Cardiac muscle cell (in vitro differentiated cells and primary cell): ENCODE data around the gene PCDHGA5. TPM values are rescaled to one million over a fixed set of nuclear protein-coding genes. Genes with fewer than 3 reads are reported as not detected.
A peak's percentile ranks its signal among the peaks of the same experiment; 100 is the strongest.
"Not testable (repeated sequence)": the region's sequence is repeated elsewhere in the genome, so short reads cannot be mapped to it uniquely, and the experiment has no call there.

Source experiments
- DNase-seq, 2 donors: peaks; one replicate each; pipeline versions ENCODE4 v3.0.0 to v3.0.0-alpha.2; 2010 to 2017; ENCODE audit warnings: low read depth in 1 of 2, low spot score in 1 of 2
- H3K27ac ChIP-seq: fragments of 200-600 bp; sonication (generic); 2 replicates; pipeline ENCODE4 v1.5.1; 2016
- H3K27me3 ChIP-seq: fragments of 200-600 bp; sonication (generic); 2 replicates; pipeline ENCODE4 v1.6.0; 2016; ENCODE audit warnings: control low read depth
- H3K36me3 ChIP-seq: fragments of 200-600 bp; sonication (generic); 2 replicates; pipeline ENCODE4 v1.5.1; 2016; ENCODE audit warnings: control low read depth
- H3K4me1 ChIP-seq: fragments of 200-600 bp; sonication (generic); 2 replicates; pipeline ENCODE4 v1.8.1; 2017; ENCODE audit warnings: low read depth, mild to moderate bottlenecking, mixed run types
- H3K4me3 ChIP-seq: fragments of 200-600 bp; sonication (generic); 2 replicates; pipeline ENCODE4 v1.5.1; 2016; ENCODE audit warnings: mild to moderate bottlenecking
- H3K9me3 ChIP-seq: fragments of 200-600 bp; sonication (generic); 2 replicates; pipeline ENCODE4 v1.5.1; 2017; ENCODE audit warnings: low read depth, mild to moderate bottlenecking, control low read depth
- polyA plus RNA-seq: library from polyadenylated mRNA; unstranded; fragments of >200 nt; fragmentation: Nextera tagmentation; extraction: Ambion mirVana; gene quantifications from 2 replicates; pipeline ENCODE4 v1.2.1, GENCODE V29; 2016
- total RNA-seq: library from RNA; depleted of rRNA; stranded (reverse); fragments of >200 nt; gene quantifications from 2 replicates; pipeline ENCODE4 v1.2.3, GENCODE V29; 2016
- TF ChIP-seq, protein P1 (sequence below): IDR thresholded peaks from 2 replicates; pipeline ENCODE4 v1.5.1; 2012; ENCODE audit warnings: low read depth, mild to moderate bottlenecking, low read length

Gene PCDHGA5
- total and polyA plus RNA-seq, 2 experiments from 2014 or later: 0.09 to 1.2 TPM

DNA sequence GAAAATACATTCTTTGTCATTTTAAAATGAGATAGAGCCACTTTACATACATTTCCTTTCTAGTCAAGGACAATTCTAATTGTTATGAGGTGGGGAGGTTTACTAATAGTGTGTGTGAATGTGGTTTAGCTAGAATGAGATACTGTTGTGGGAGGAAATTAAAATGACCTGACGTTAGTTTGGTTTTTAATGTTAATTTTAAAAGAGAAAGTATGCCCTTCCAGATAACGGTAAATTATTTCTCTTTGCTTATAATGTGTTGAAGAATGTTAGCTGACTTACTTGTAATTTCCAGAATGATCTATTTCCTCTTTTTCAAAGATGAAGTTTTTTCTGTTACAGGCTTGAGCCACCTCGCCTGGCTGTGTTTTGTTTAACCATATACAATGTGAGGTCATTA lies 41.7 kb upstream of the PCDHGA5 start:
- Histone ChIP-seq H3K4me1 (no peaks in the 10 kb centered on the region), H3K36me3 (peaks cover 18% of the 10 kb centered on the region), H3K27me3 (no peaks in the 10 kb centered on the region), H3K27ac (no peak overlapping the region), H3K9me3 (peaks cover 3% of the 10 kb centered on the region), H3K4me3 (no peak overlapping the region)
- DNase-seq: no peak
- TF ChIP-seq, protein P1, sequence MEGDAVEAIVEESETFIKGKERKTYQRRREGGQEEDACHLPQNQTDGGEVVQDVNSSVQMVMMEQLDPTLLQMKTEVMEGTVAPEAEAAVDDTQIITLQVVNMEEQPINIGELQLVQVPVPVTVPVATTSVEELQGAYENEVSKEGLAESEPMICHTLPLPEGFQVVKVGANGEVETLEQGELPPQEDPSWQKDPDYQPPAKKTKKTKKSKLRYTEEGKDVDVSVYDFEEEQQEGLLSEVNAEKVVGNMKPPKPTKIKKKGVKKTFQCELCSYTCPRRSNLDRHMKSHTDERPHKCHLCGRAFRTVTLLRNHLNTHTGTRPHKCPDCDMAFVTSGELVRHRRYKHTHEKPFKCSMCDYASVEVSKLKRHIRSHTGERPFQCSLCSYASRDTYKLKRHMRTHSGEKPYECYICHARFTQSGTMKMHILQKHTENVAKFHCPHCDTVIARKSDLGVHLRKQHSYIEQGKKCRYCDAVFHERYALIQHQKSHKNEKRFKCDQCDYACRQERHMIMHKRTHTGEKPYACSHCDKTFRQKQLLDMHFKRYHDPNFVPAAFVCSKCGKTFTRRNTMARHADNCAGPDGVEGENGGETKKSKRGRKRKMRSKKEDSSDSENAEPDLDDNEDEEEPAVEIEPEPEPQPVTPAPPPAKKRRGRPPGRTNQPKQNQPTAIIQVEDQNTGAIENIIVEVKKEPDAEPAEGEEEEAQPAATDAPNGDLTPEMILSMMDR: no peak

GRCh38 chr5:141326088-141326854 lies 37.7 kb upstream of the PCDHGA5 start:
- no peaks in the 10 kb centered on the region for H3K4me1 ChIP-seq
- no peaks in the 10 kb centered on the region for H3K9me3 ChIP-seq
- H3K27ac ChIP-seq: no peak overlapping the region
- no peaks in the 10 kb centered on the region for H3K27me3 ChIP-seq
- H3K4me3 ChIP-seq: no peak overlapping the region
- TF ChIP-seq, protein P1: peak; percentile 54
- DNase-seq: peak; percentile 59 to 65
- no peaks in the 10 kb centered on the region for H3K36me3 ChIP-seq

DNA sequence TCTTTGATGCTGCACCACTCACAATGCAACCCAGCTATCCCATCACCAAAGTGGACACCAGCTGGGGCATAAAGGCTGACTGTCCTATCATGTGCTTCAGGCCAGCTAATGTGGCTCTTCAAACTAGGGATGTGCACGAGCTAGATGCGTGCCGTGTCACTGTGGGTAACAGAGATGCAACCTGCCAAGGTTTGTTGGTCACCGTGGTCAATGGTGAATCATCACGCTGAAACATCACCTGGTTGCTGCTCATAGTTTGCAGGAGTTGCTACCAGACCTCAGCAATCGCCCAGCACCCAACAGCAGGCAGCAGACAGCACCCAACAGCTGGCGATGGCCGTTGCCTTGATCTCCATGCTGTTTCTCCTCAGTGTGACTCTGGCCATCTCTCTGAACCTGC lies 35.7 kb upstream of the PCDHGA5 start:
- no peaks in the 10 kb centered on the region for H3K4me1 ChIP-seq
- TF ChIP-seq, protein P1: no peak
- no peak overlapping the region for H3K4me3 ChIP-seq
- H3K36me3 ChIP-seq: no peaks in the 10 kb centered on the region
- no peak for DNase-seq
- H3K27me3 ChIP-seq: no peaks in the 10 kb centered on the region
- no peak overlapping the region for H3K27ac ChIP-seq
- H3K9me3 ChIP-seq: no peaks in the 10 kb centered on the region

DNA sequence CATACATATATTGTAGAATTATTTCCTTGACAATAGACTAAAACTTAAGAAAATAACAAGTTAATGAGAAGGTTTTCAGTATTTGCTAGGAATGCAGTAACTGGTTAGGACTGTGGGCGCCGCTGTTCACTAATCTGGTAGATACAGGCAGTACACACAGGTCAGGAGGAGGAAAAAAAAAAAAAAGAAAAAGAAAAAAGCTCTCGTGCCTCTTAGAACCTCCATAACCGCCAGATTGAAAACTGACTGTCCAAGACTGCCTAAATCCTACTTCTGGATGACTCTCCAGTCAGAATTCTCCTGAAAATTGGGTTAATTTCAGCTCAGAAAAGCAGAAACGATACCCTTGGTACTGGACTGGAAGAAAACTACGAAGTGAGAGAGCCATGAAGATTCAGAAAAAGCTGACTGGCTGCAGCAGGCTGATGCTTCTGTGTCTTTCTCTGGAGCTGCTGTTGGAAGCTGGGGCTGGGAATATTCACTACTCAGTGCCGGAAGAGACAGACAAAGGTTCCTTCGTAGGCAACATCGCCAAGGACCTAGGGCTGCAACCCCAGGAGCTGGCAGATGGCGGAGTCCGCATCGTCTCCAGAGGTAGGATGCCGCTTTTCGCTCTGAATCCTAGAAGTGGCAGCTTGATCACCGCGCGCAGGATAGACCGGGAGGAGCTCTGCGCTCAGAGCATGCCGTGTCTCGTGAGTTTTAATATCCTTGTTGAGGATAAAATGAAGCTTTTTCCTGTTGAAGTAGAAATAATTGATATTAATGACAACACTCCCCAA lies 33.5 kb upstream of the PCDHGA5 start, which contains the start of gene PCDHGA1:
PCDHGA1 (plus strand) TSS at position 216 of the 782 bp plus-strand sequence.
- Histone ChIP-seq H3K4me3 (no peak within 1 kb of the TSS), H3K9me3 (no peaks in the 10 kb centered on the region), H3K27me3 (no peaks in the 10 kb centered on the region), H3K36me3 (no peaks in the 10 kb centered on the region), H3K4me1 (no peaks in the 10 kb centered on the region), H3K27ac (no peak within 1 kb of the TSS)
- TF ChIP-seq, protein P1: peak; percentile 66
- DNase-seq: peak in 1 of 2 donors; percentile 67

DNA sequence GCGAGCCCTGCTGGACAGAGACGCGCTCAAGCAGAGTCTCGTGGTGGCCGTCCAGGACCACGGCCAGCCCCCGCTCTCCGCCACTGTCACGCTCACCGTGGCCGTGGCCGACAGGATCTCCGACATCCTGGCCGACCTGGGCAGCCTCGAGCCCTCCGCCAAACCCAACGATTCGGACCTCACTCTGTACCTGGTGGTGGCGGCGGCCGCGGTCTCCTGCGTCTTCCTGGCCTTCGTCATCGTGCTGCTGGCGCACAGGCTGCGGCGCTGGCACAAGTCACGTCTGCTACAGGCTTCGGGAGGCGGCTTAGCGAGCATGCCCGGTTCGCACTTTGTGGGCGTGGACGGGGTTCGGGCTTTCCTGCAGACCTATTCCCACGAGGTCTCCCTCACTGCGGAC lies 31.4 kb upstream of the PCDHGA5 start:
- not testable (repeated sequence) for H3K27ac ChIP-seq, H3K27me3 ChIP-seq, H3K36me3 ChIP-seq, DNase-seq, H3K9me3 ChIP-seq, H3K4me3 ChIP-seq, H3K4me1 ChIP-seq
